COLO668 (cell line): Measurements from ENCODE around the gene MINDY4.
"Not testable (repeated sequence)": the region's sequence is repeated elsewhere in the genome, so short reads cannot be mapped to it uniquely, and the experiment has no call there.

ENCODE experiments used
- DNase-seq: peaks from one replicate; lab custom pipeline; 2025; ENCODE audit not compliant: unreplicated experiment; lab: John Stamatoyannopoulos, UW

The MINDY4 gene

DNA sequence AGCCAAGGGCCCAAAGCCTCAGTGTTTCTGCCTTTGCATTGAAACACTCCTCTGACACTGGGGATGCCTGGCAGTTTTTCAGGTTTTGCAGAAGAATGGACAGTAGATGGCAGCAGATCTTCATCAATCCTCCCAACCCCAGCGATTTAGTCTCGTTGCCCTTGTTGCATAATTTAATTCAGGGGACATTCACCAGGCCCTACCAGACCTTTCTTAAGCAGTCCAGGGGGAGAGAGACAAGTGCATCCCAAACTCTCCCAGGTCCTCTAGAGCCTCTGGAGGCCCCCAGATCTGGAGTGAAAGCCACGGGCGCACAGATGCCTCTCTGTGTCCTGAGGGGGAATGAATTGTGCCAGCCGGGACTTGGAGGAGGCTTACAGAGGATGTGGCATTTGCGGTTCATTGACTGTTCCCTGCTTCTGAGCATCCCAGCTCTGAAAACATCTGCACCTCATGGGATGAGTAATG is 29.6 kb downstream of the MINDY4 start:
- DNase-seq: peak; percentile 52

DNA sequence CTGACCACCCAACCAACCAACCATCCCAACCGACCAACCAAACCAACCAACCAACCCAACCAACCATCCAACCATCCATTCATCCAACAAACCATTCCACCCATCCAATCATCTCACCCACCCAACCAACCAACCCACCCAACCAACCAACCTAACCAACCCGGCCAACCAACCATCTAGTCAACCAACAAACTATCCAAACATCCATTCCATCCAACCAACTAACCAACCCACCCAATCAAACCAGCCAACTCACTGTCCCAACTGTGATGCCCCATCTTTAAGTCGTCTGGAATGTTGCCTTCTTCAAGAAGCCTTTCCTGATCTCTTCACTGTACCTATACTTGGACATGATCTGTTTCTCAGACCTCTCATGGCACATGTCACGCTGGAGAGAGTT is 31.6 kb downstream of the MINDY4 start:
- no peak for DNase-seq

DNA sequence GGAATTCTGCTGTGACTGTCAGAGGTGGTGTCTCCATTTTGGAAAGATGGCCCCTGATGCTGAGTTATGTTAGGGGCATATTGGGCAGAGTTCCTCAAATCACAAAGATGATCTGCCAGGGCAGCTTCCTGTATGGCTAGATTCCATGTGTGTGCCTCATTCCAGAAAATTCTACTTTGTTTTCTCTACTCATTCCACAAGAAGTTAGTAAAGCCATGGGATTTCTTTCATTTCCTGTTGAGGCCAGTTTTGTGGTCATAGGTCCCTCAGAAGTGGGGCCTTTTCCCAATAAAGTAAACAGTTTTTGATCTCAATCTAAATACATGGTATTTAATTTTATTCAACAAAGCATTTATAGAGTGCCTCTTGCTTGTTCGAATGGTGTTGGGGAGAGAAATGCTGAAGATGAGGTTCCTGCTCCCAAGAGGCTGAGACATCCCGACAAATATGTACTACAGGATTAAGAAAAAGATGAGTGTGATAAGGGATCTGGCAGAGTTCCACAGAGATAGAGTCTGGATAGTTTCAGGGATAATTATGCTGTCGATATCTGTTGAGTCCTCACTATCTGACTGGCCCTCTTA is 33.0 kb downstream of the MINDY4 start:
- no peak for DNase-seq

DNA sequence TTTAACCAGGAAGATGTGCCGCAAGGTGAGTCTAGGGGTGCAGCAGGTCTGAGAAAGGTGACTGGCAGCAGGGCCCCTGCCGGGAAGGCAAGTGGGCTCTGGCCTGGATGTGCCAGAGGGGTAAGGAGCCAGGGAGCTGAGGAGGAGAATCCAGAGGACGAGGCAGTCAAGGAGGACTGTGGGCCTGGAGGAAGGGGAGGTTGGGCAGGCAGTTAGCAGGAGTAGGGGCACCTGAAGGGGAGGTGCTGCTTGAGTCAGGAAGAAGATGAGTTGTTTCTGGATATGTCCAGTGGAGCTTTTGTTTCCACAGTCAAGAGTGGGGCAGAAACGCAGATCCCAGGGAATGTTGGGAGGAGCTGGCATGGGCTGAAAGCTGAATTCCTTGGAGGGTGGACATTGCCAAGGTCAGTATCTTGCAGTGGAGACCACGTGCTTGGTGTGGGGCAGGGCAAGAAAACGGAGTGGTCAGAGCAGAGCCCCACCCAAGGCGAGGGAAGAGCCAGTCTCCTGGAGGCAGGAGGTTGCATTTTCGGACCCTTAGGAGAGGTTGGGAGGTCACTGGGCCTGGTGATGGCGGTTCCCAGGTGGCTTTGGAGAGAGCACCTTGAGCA is 34.0 kb downstream of the MINDY4 start:
- no peak for DNase-seq

DNA sequence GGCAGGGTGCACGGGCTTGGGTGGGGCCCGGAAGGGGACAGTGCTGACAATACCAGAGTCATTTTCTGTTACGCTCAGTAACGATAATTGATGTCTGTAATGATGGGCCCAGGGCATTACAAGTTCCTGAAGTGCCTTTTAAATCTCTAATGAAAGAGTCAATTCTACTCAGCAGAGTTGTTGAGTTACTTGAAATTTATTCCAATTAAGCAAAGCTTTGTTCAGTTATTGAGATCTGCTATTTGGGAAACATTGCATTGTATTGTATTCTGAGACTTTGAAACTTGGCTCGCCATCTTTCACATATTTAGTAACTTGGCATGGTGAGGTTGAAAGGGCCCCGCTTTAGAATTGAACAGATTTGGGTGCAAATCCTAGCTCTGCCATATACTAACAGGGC is 34.7 kb downstream of the MINDY4 start:
- no peak for DNase-seq

DNA sequence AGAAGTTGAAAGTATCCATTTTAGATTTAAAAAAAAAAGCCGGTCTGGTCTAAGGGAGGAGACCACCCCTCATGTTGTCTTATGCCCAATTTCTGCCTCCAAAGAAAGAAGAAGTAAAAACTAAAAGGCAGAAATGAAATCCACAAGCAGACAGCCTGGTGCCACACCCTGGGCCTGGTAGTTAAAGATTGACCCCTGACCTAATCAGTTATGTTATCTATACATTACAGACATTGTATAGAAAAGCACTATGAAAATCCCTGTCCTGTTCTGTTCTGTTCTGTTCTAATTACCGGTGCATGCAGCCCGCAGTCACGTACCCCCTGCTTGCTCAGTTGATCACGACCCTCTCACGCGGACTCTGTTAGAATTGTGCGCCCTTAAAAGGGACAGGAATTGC is 36.3 kb downstream of the MINDY4 start:
- not testable (repeated sequence) for DNase-seq

DNA sequence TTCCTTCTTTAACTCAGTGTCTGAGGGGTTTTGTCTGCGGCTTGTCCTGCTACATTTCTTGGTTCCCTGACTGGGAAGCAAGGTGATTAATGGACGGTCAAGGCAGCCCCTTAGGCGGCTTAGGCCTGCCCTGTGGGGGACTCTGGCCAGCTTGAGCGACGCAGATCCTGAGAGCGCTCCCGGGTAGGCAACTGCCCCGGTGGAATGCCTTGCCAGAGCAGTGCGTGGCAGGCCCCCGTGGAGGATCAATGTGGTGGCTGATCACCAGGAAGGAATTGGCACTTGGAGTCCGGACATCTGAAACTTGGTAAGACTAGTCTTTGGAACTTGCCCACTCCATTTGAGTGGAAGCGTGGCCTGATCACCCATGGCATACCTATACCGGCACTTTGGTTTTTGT is 36.7 kb downstream of the MINDY4 start:
- DNase-seq: not testable (repeated sequence)

DNA sequence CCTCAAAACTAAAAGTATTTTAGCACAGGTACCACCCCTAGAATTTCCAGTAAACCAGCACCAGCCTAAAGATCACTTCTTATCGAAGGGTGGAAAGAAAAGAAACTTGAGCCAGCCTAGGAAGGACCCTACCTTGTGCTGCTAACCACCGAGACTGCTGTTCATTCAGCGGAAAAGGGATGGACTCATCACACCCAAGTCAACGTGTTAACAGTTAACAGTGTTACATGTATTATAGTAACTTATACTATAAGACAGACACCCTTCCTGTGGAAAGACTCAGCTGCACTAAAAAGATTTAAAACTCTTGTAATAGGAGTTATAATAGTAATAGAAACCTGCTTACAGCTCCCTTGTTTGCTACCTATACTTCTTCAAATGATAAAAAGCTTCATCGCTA is 39.8 kb downstream of the MINDY4 start:
- no peak for DNase-seq

DNA sequence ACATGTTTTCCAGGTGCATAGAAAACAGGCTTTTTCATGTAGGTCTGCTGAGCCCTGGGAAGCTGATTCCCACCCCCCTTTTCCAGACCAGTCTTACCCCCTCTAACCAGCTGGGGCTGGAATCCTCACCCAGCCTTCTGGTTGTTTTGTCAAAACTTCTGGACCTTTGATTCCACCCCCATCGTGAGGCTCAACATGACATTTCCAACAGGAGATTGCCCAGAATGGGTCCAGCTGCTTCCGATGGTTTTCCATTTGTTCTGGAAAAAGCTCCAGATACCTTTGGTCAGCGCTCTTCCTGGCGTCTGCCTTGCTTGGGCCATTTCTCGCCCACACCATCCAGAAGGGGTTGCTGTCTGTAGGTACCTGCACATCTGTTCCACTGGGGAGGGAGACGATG is 41.5 kb downstream of the MINDY4 start:
- no peak for DNase-seq

DNA sequence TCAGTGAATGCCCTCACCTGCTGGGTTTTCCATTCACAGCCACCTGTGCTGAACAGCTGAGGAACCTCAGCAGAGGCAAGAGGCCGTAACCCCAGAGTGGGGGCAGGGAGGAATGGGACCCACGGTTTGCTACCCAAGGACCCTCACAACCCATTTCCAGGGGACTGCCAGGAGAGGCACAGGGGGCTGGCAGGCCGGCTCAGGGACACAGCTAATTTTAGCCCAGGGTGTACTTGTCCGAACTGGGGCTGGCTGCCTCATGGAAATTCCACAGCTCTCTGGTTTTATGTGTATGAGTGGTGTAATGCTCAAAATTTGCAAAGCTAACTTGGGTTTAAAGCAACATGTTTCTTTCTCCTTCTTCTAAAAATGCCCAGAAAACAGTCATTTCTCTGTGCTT is 42.2 kb downstream of the MINDY4 start:
- no peak for DNase-seq

DNA sequence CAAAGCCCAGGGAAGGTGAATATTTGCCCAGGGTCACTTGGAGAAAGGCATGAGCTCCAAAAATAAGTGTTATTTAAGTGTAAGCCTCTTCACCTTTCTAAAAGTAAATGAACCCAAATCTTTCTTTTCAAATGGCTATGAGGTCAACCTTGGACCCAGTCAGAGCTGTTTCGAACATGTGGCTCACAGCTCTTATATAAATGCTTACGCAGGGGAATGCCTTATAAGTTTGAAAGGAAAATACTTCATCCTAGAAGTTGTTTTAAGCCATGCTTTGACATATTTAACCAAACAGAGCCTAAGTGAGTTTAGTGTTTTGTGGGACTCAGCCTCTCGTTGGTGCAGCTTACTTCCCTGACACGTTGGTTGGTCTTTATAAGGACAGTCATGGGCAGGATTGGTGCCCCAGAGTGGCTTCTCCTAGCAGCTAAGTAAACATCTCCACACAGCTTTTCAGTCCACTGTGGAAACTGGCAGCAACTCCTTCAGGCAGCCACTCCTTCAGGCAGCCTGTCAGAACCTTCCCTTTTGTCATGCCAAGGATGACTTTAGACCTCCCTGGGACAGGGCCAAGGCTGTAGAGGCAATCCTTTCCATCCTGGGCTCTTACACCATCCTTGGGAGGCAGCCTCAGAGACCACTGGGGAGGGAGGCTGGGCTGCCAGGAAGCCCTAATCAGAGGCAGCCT is 43.6 kb downstream of the MINDY4 start:
- no peak for DNase-seq

DNA sequence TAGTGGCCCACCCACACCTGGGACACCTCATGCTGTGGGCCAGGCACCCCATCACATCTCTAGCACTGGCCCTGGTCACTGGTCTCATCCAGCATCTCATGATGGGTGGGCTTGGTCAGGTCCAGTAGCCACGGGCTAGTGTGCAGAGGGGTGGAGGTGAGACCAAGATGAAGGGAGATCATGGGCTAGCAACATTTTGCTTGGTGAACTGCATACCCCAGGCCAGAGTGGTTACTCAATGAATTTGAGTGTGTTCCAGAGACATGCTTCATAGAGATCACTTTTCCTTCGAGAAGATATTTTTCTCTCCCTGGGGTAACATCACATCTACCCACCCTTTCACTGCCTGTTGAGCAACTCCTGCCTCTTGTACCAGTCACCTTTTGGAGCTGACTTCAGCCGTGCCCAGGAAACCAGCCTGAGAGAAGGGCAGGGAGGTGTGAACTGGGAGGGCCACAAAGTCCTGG is 44.2 kb downstream of the MINDY4 start:
- DNase-seq: no peak

DNA sequence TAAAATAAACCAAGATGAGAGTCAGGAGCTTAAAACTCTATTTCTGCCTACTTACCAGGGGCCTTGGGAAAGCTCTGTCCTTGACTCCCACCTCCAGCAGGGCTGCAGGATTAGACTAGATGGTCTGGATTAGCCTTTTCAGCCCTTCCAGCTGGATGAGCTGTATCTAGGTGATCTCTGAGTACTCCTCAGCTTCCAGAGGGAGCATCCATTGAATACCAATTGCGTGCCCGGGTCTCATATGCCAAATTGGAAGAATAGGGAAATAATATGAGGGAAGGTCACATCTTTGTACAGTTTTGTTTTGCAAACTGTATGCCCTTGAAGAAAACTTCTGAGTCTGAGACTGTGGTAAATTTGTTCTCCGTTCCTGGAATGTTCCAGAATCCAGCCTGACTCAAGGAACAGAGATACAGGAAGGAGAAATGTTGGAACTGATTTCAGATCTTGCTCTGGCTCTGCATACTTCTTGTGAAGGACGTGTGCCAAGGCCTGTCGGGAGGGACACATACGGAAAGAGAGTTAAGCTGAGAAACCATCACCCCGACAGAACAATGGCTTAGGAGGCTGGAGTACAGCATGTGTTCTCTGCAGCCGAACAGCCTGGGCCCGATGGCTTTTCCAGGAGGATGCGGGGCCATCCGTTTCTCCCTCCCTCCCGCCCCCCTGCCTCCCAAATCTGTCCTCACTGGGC is 44.9 kb downstream of the MINDY4 start:
- DNase-seq: no peak

DNA sequence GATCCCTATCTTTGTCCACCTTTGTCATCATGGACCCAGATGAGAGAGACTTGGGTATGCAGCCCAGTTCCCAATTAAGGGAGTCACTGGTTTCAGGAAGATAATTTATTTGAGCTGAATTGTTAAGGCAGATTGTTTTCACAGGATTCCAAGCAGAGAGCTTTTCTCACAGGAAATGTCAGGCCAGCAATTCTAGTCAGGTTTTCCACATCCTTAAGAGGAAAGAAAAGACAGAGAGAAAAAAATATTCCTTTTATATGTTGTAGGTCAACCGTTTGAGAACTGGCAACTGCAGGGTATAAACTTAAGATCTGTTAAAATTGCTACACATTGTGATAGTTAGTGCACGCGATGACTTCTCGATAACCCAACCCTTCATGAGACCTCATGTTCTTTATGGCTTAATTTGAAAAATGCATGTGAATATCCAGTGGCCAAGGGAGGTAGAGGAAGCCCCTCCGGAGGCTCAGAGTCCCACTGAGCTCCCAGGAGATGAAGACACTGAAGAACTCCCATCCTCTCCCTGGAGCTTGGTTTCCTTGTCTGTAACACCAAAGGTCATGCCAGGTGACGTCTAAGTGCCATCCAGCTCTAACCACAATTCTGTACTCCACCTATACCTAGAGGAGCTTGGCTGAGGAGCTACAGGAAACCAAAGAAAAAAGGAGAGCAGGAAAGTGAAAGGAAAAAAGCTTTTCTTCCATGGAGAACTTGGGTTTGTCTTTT is 45.6 kb downstream of the MINDY4 start:
- no peak for DNase-seq

DNA sequence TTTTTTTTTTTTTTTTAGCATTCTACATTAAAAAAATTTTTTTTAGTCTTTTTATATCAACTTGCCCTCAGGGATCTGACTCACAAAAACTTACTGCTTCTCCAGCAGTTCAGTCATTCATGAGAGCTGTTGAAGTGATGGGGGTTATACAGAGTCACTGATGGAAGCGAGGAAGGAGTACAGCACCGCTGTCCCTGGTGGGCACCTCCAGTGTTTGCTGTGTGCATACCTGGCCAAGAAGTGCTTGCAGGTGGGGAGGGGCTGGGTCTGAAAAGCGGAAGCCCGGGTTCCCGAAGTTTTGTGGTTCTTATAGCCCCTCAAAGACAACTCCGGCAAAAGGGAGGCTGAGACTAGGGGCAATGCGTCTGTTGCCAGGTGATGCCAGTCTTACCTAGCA is 46.2 kb downstream of the MINDY4 start:
- no peak for DNase-seq

DNA sequence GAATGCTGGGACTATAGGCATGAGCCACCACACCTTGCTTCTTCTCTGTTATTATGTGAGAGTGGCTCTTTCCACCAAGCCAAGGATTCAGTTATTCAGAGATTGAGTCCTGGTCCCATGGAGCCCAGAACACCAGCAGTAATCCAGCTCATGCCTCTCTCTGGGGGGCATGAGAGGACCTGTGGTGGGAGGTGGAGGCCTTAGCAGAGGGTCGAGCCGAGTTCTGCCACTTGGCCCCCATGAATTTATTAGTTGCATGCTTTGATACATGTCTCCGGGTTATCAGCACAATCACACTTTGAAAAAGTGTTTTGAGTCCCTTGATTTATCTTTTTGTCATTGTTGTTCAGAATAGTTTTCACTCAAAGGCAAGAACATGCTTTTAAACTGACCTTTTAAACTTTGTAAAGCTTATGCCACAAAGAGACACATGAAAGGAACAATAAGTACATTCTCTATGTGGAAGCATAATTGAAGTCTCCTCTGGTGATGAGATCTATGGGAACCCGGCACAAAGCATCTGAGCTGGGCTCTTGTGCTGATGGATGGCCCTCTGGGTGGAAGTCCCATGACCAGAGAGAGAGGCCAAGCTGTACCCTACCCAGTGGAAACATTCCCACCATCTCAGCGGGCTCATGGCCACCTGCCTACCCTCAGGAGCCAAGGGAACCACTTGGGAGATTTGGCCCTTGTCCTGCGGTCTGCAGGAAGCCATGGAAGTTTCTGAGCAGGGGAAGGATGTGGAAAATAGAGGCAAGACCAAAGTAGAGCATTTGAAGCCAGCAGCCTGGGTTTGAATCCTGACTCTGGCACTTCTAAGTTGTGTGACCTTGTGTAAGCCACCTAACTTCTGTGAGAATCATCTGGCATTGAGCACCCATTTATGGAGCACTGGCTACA is 53.9 kb downstream of the MINDY4 start:
- DNase-seq: no peak

DNA sequence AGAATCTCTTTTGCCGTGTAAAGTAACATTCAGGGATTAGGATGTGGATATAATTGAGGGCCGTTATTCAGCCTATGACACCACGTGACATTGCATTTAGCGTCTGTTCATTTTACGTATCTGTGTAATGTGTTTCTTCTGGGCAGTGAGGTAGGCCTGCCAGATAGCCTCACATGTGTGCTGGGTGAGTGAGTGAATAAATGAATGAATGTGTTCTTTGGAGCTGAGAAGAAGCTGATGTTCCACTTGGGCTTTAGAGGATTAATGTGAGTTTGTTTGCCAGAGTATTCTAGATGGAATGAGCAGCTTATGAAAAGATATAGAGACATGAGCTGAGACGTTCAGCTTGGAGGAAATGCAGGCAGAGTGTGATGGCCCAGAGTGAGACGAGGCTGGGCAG is 55.0 kb downstream of the MINDY4 start:
- DNase-seq: no peak

DNA sequence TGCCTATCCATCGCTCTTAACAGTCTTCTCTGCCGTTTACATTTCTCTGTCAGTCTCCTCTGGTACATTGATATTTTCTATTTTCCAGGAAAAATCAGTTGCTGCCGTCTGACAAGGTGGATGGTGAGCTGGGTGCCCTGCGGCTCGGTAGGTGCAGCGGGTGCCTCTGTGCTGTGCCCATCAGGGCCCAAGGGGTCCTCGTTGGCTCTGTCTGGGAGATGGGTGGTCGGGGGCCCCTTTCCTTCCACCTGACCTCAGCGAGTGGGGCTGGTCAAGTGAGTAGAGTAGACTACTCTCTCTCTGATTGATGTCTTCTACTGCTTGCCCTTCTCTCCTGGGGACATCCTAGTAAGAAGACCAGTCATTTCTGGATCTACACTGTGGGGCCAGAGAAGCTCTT is 57.4 kb downstream of the MINDY4 start:
- no peak for DNase-seq

DNA sequence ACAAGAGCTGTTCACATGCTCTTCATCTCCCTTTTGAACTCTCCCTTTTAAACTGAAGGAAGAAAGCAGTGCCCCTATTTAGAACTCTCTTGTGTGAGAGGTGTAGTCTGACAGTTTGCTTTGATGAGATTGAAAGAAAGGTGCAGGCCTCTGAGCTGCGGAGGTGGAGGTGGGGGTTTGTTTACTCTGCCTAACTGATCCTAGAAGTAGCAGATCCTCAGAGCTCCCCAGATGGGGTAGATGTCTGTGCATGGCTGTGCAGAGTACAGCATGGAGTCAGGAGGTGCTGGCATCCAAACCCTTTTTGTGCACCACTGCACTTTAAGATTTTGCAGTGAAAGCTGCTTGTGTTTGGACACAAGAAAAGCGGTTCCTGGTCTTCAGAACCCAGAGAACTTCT is 58.3 kb downstream of the MINDY4 start:
- no peak for DNase-seq

DNA sequence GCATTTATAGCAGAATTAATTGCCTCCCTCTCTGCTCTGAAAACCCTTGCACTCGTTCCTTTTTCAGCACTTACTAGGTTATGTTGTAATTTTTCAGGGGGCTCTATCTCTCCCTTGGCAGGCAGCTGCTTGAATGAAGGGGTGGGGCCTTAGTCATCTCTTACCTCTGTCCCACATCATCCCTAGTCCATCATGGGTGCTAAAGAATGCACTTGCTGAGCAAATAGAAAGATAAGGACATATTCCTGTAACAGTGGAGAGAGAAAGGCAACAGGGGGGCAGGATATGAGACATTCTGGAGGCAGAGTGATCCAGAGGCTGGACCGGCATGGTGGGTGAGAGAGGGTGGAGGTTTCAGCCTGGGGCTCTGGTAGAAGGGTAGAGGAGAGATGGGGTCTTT is 60.0 kb downstream of the MINDY4 start:
- DNase-seq: no peak
